Adipocyte (in vitro differentiated cells): ENCODE data around the gene ZSWIM4.

Source experiments
- DNase-seq: peaks from one replicate; pipeline ENCODE4 v3.0.0-alpha.2; 2015; ENCODE audit warnings: low read depth
- H3K27me3 ChIP-seq: replicated peaks from 2 replicates; pipeline ENCODE4 v1.7.0; 2013; ENCODE audit warnings: mild to moderate bottlenecking, low read length, moderate library complexity; ENCODE audit not compliant: control insufficient read depth, insufficient read depth
- H3K36me3 ChIP-seq: 2 replicates; pipeline ENCODE4 v1.7.0; 2013; ENCODE audit warnings: low read length, mild to moderate bottlenecking, moderate library complexity; ENCODE audit not compliant: control insufficient read depth, insufficient read depth, severe bottlenecking
- H3K4me1 ChIP-seq: 2 replicates; pipeline ENCODE4 v1.7.0; 2013; ENCODE audit warnings: mild to moderate bottlenecking, low read length, moderate library complexity; ENCODE audit not compliant: control insufficient read depth, insufficient read depth
- H3K4me3 ChIP-seq: 2 replicates; pipeline ENCODE4 v1.7.0; 2013; ENCODE audit warnings: mild to moderate bottlenecking, low read length, moderate library complexity
- H3K9ac ChIP-seq: 2 replicates; pipeline ENCODE4 v1.7.0; 2013; ENCODE audit warnings: mild to moderate bottlenecking, low read length, moderate library complexity
- H3K9me3 ChIP-seq: 2 replicates; pipeline ENCODE4 v1.7.0; 2013; ENCODE audit warnings: mild to moderate bottlenecking, low read length, moderate library complexity; ENCODE audit not compliant: control insufficient read depth

ZSWIM4 gene

GRCh38 chr19:13814550-13814949 lies 19.3 kb downstream of the ZSWIM4 start:
- no peak overlapping the region for H3K4me3 ChIP-seq
- no peak for DNase-seq
- H3K27me3 ChIP-seq = no peaks in the 10 kb centered on the region
- peaks cover 13% of the 10 kb centered on the region for H3K36me3 ChIP-seq
- no peaks in the 10 kb centered on the region for H3K4me1 ChIP-seq
- H3K9me3 ChIP-seq = no peaks in the 10 kb centered on the region
- no peak overlapping the region for H3K9ac ChIP-seq

- Histone ChIP-seq H3K9me3 (no peaks in the 10 kb centered on the region), H3K9ac (no peak overlapping the region), H3K36me3 (peaks cover 10% of the 10 kb centered on the region), H3K4me1 (peaks cover 4% of the 10 kb centered on the region), H3K27me3 (no peaks in the 10 kb centered on the region), H3K4me3 (no peak overlapping the region)
- DNase-seq = no peak
Measured at GRCh38 chr19:13817018-13817614, 21.9 kb downstream of the ZSWIM4 start.

- DNase-seq = no peak
- H3K9me3 ChIP-seq = no peaks in the 10 kb centered on the region
- no peak overlapping the region for H3K9ac ChIP-seq
- no peak overlapping the region for H3K4me3 ChIP-seq
- H3K27me3 ChIP-seq = no peaks in the 10 kb centered on the region
- H3K36me3 ChIP-seq = peaks cover 10% of the 10 kb centered on the region
- peaks cover 9% of the 10 kb centered on the region for H3K4me1 ChIP-seq
Measured at GRCh38 chr19:13817615-13818371, 22.6 kb downstream of the ZSWIM4 start.

GRCh38 chr19:13819238-13819637 lies 24.0 kb downstream of the ZSWIM4 start:
- Histone ChIP-seq H3K4me3 (no peak overlapping the region), H3K4me1 (peaks cover 16% of the 10 kb centered on the region), H3K36me3 (peaks cover 3% of the 10 kb centered on the region), H3K27me3 (no peaks in the 10 kb centered on the region), H3K9ac (no peak overlapping the region), H3K9me3 (no peaks in the 10 kb centered on the region)
- no peak for DNase-seq

GRCh38 chr19:13821292-13821691 lies 26.0 kb downstream of the ZSWIM4 start:
- Histone ChIP-seq H3K4me1 (peaks cover 16% of the 10 kb centered on the region), H3K36me3 (peaks cover 3% of the 10 kb centered on the region), H3K9ac (no peak overlapping the region), H3K9me3 (no peaks in the 10 kb centered on the region), H3K27me3 (no peaks in the 10 kb centered on the region), H3K4me3 (no peak overlapping the region)
- DNase-seq = no peak

GRCh38 chr19:13823256-13823655 lies 28.0 kb downstream of the ZSWIM4 start:
- Histone ChIP-seq H3K4me1 (peaks cover 16% of the 10 kb centered on the region), H3K36me3 (peaks cover 3% of the 10 kb centered on the region), H3K27me3 (no peaks in the 10 kb centered on the region), H3K9ac (no peak overlapping the region), H3K9me3 (no peaks in the 10 kb centered on the region), H3K4me3 (no peak overlapping the region)
- no peak for DNase-seq

- H3K9me3 ChIP-seq = no peaks in the 10 kb centered on the region
- no peak overlapping the region for H3K9ac ChIP-seq
- H3K4me3 ChIP-seq = no peak overlapping the region
- H3K27me3 ChIP-seq = no peaks in the 10 kb centered on the region
- DNase-seq = no peak
- H3K36me3 ChIP-seq = peaks cover 3% of the 10 kb centered on the region
- H3K4me1 ChIP-seq = peaks cover 16% of the 10 kb centered on the region
Measured at GRCh38 chr19:13823901-13824300, 28.7 kb downstream of the ZSWIM4 start.

GRCh38 chr19:13824703-13825102 lies 29.5 kb downstream of the ZSWIM4 start:
- no peak overlapping the region for H3K9ac ChIP-seq
- peaks cover 16% of the 10 kb centered on the region for H3K4me1 ChIP-seq
- no peak overlapping the region for H3K4me3 ChIP-seq
- no peaks in the 10 kb centered on the region for H3K9me3 ChIP-seq
- no peak for DNase-seq
- peaks cover 3% of the 10 kb centered on the region for H3K36me3 ChIP-seq
- no peaks in the 10 kb centered on the region for H3K27me3 ChIP-seq

GRCh38 chr19:13825489-13826441 lies 30.5 kb downstream of the ZSWIM4 start:
- Histone ChIP-seq H3K4me1 (peaks cover 12% of the 10 kb centered on the region), H3K27me3 (no peaks in the 10 kb centered on the region), H3K9me3 (no peaks in the 10 kb centered on the region), H3K36me3 (no peaks in the 10 kb centered on the region), H3K4me3 (no peak overlapping the region), H3K9ac (no peak overlapping the region)
- DNase-seq = peak; percentile 23

GRCh38 chr19:13826652-13827235 lies 31.5 kb downstream of the ZSWIM4 start:
- no peak for DNase-seq
- Histone ChIP-seq H3K36me3 (no peaks in the 10 kb centered on the region), H3K9me3 (no peaks in the 10 kb centered on the region), H3K4me3 (no peak overlapping the region), H3K9ac (no peak overlapping the region), H3K4me1 (peaks cover 12% of the 10 kb centered on the region), H3K27me3 (no peaks in the 10 kb centered on the region)

GRCh38 chr19:13827656-13828055 lies 32.4 kb downstream of the ZSWIM4 start:
- peaks cover 8% of the 10 kb centered on the region for H3K4me1 ChIP-seq
- H3K4me3 ChIP-seq = no peak overlapping the region
- no peaks in the 10 kb centered on the region for H3K36me3 ChIP-seq
- H3K9ac ChIP-seq = no peak overlapping the region
- no peak for DNase-seq
- no peaks in the 10 kb centered on the region for H3K27me3 ChIP-seq
- no peaks in the 10 kb centered on the region for H3K9me3 ChIP-seq
